GM12878 (cell line): ENCODE data around the gene CPNE5. TPM values are rescaled to one million over a fixed set of nuclear protein-coding genes. Genes with fewer than 3 reads are reported as not detected.

Source experiments
- ATF7 ChIP-seq: fragments of 450-650 bp; IDR thresholded peaks from 2 replicates; pipeline ENCODE4 v1.6.1; 2016; ENCODE audit warnings: low read depth, mild to moderate bottlenecking
- EZH2 ChIP-seq: IDR thresholded peaks from 2 replicates; pipeline ENCODE4 v1.6.1; 2012; ENCODE audit warnings: low read depth, mild to moderate bottlenecking, control low read depth, inconsistent platforms, low read length, borderline replicate concordance; ENCODE audit not compliant: control insufficient read depth
- NR2C1 ChIP-seq: fragments of 450-650 bp; IDR thresholded peaks from 2 replicates; pipeline ENCODE4 v1.6.1; 2017; ENCODE audit warnings: antibody characterized with exemption, mild to moderate bottlenecking, moderate library complexity
- SIN3A ChIP-seq: IDR thresholded peaks from 2 replicates; pipeline ENCODE4 v1.6.1; 2012; ENCODE audit warnings: low read depth, low read length, improper control_type of control experiment
- SMARCA5 ChIP-seq: fragments of 450-650 bp; IDR thresholded peaks from 2 replicates; pipeline ENCODE4 v1.6.1; 2017; ENCODE audit warnings: mild to moderate bottlenecking
- TCF7 ChIP-seq: IDR thresholded peaks from 2 replicates; pipeline ENCODE4 v1.6.1; 2014; ENCODE audit warnings: antibody characterized with exemption, borderline replicate concordance
- YBX1 ChIP-seq: fragments of 450-650 bp; IDR thresholded peaks from 2 replicates; pipeline ENCODE4 v1.6.1; 2016; ENCODE audit warnings: antibody characterized with exemption
- ZSCAN29 ChIP-seq: fragments of 450-650 bp; IDR thresholded peaks from 2 replicates; pipeline ENCODE4 v1.6.1; 2017; ENCODE audit warnings: mild to moderate bottlenecking, moderate library complexity
- polyA plus RNA-seq, 11 experiments: library from polyadenylated mRNA; depleted of rRNA in 4 of 11; unstranded in 6 of 11; stranded (reverse) in 5 of 11; fragments of >200 nt; fragmentation: Nextera tagmentation in 4 of 11; fragmentation: Illumina TruSeq in 1 of 11; extraction: Ambion mirVana in 4 of 11; extraction: Trizol in 1 of 11; gene quantifications; 1 replicate in 1 of 11; 2 replicates in 10 of 11; pipeline versions ENCODE4 v1.2.1 to v1.2.3, GENCODE V29; 2011 to 2016; ENCODE audit warnings: inconsistent platforms in 2 of 11, missing spikeins in 2 of 11, low read depth in 1 of 11
- total RNA-seq, 4 experiments: library from RNA; depleted of rRNA in 3 of 4; stranded (reverse); fragments of >200 nt in 3 of 4; fragmentation: Illumina TruSeq in 1 of 4; extraction: Trizol in 1 of 4; gene quantifications; 2 replicates each; pipeline versions ENCODE4 v1.2.1 to v1.2.3, GENCODE V29; 2013 to 2021
- TF ChIP-seq, protein P1 (sequence below): IDR thresholded peaks from 2 replicates; pipeline ENCODE4 v1.6.1; 2012; ENCODE audit warnings: low read depth, low read length, improper control_type of control experiment
- TF ChIP-seq, protein P2 (sequence below): fragments of 450-650 bp; formaldehyde crosslinking; IDR thresholded peaks from 2 replicates; pipeline ENCODE4 v1.4.0; 2020; ENCODE audit warnings: mild to moderate bottlenecking, moderate library complexity

CPNE5 gene
- total and polyA plus RNA-seq, 10 of the 15 experiments (the other 5 are each of a cell fraction or from before 2014, with no cell fraction given), result 2.4 to 39.1 (median 18.2) TPM

DNA sequence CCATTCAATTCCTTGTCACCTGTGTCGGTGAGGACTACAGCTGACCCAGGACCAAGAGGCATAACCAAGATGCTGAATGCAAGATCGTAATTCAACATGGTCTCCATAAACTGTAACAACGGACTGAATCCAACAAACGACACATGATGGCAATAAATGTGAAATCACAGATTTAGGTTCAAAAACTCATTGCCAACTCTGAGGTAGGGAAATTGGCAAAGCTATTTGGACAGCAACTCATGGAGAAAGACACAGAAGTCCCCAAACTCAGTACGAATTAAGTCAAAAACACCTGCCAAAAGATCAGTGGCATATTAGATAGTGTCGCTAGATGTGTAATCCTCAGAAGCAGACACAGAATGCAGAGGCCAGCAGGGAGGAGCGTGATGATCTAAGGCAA lies 25.0 kb downstream of the CPNE5 start (continued):
- TF ChIP-seq, protein P1, sequence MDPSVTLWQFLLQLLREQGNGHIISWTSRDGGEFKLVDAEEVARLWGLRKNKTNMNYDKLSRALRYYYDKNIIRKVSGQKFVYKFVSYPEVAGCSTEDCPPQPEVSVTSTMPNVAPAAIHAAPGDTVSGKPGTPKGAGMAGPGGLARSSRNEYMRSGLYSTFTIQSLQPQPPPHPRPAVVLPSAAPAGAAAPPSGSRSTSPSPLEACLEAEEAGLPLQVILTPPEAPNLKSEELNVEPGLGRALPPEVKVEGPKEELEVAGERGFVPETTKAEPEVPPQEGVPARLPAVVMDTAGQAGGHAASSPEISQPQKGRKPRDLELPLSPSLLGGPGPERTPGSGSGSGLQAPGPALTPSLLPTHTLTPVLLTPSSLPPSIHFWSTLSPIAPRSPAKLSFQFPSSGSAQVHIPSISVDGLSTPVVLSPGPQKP, result no peak
- TF ChIP-seq NR2C1 (no peak), SMARCA5 (no peak), ATF7 (no peak), EZH2 (no peak), TCF7 (no peak), SIN3A (no peak), ZSCAN29 (no peak), YBX1 (no peak)
- TF ChIP-seq, protein P2, sequence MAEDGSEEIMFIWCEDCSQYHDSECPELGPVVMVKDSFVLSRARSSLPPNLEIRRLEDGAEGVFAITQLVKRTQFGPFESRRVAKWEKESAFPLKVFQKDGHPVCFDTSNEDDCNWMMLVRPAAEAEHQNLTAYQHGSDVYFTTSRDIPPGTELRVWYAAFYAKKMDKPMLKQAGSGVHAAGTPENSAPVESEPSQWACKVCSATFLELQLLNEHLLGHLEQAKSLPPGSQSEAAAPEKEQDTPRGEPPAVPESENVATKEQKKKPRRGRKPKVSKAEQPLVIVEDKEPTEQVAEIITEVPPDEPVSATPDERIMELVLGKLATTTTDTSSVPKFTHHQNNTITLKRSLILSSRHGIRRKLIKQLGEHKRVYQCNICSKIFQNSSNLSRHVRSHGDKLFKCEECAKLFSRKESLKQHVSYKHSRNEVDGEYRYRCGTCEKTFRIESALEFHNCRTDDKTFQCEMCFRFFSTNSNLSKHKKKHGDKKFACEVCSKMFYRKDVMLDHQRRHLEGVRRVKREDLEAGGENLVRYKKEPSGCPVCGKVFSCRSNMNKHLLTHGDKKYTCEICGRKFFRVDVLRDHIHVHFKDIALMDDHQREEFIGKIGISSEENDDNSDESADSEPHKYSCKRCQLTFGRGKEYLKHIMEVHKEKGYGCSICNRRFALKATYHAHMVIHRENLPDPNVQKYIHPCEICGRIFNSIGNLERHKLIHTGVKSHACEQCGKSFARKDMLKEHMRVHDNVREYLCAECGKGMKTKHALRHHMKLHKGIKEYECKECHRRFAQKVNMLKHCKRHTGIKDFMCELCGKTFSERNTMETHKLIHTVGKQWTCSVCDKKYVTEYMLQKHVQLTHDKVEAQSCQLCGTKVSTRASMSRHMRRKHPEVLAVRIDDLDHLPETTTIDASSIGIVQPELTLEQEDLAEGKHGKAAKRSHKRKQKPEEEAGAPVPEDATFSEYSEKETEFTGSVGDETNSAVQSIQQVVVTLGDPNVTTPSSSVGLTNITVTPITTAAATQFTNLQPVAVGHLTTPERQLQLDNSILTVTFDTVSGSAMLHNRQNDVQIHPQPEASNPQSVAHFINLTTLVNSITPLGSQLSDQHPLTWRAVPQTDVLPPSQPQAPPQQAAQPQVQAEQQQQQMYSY (CRISPR knock-in tag), result no peak
